Vagina (tissue), 2 donors: ENCODE results near the gene APOA1.
A peak's percentile ranks its signal among the peaks of the same experiment; 100 is the strongest.

Source experiments
- CTCF ChIP-seq, 3 experiments: fragments of 450-650 bp in 2 of 3; fragments of 200-600 bp in 1 of 3; sonication (generic) in 1 of 3; IDR thresholded peaks; one replicate each; pipeline ENCODE4 v1.5.1; 2017 to 2019; ENCODE audit warnings: antibody characterized with exemption in 3 of 3, mild to moderate bottlenecking in 2 of 3, moderate library complexity in 2 of 3
- POLR2A ChIP-seq, 2 donors: fragments of 450-650 bp; IDR thresholded peaks; one replicate each; pipeline ENCODE4 v1.6.1; 2017; ENCODE audit warnings: antibody characterized with exemption in 2 of 2, mild to moderate bottlenecking in 2 of 2, moderate library complexity in 2 of 2
- POLR2AphosphoS5 ChIP-seq, 2 donors: sonication (generic); formaldehyde crosslinking; IDR thresholded peaks; one replicate each; pipeline ENCODE4 v1.9.0; 2017; ENCODE audit warnings: antibody characterized with exemption in 2 of 2, mild to moderate bottlenecking in 2 of 2, low read depth in 1 of 2; ENCODE audit not compliant: insufficient read depth in 1 of 2

- TF ChIP-seq POLR2A (IDR thresholded peaks at IDR 0.05): no peak
- peak in 2 of 3 experiments; percentile 17 to 63 for TF ChIP-seq CTCF (IDR thresholded peaks at IDR 0.05)
- TF ChIP-seq POLR2AphosphoS5 (IDR thresholded peaks at IDR 0.05; ENCODE audit: insufficient read depth in 1 of 2, low read depth in 1 of 2): peak in 1 of 2 donors; percentile 64
Observed at GRCh38 chr11:116835791-116836631, 1.4 kb downstream of the APOA1 start.
